Activated gamma-delta T cell (primary cell): ENCODE measurements around the gene PPT1.
A peak's percentile ranks its signal among the peaks of the same experiment; 100 is the strongest.

Experiments
- DNase-seq: peaks from one replicate; lab custom pipeline; 2025; lab: John Stamatoyannopoulos, UW
- total RNA-seq, 2 donors: gene quantifications; one replicate each; lab custom pipeline; 2026; lab: John Stamatoyannopoulos, UW

PPT1 gene
- 69.7 to 123 reads per million in 2 donors for total RNA-seq

DNA sequence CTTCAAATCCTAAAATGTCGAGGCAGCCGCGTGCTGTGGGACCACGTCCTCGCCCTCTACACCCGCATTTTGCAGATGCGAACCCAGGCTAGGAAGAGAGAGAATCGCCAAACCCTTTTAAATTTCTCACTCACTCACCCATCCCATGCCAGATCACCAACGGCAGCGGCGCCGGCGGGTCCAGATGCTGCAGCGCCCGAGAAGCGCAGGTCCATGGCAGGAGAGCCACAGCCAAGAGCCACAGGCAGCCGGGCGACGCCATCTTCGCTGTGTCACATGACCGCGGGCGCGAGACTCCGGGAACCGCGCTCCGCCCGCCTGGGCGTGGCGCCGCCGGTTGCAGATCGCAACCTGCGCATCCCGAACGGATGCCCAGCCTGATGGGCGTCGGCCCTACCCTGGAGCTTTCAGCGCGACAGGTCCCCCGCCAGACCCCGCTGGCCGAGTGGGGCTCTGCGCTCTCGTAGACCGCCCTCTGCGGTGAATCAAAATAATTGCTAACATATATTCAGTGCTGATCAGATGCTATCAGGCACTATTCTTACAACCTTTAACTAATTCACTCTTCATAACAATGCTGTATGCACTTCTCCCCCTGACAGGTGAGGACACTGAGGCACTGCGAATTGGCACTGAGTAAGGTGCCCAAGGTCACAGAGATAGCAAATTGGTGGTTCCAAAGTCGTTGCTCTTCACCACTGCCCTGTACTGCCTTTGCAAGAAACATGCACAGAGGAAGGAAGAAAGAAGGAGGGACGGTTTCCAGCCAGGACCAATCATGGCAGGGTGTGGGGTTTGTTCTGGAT lies at the start of gene PPT1:
TSS of gene PPT1 (minus strand) at position 276 of the 806 bp plus-strand sequence. CDS start at position 262, 14 bp downstream.
- DNase-seq: peak; percentile 70

DNA sequence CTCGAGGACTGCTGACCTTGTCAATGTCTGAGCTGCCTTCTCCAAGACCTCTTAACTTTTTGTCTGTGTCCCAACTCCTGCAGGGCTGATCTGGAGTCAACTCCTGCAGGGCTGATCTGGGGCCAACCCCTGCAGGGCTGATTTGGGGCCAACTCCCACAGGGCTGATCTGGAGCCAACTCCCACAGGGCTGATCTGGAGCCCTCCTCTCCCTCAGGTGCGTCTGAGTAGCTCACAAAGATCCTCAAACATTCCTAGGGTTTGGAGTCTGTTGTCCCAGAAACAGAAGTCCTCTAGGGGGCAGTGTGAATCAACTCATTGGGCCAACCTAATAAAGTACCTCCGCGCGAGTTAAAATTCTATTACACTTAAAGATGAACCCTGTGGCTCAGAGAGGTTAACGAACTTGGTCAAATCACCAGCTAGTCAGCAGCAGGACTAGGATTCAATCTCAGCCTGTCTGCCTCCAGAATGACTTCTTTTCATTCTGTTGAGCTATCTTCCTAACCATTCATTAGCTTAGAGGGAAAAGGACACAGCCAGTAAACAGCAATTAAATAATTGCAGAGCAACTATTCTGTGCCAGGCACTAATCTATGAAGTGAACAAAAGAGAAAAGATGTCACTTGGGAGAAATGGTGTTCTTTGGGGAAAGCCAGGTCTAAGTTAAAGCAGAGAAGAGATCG lies 47.0 kb upstream of the PPT1 start:
- DNase-seq: no peak

DNA sequence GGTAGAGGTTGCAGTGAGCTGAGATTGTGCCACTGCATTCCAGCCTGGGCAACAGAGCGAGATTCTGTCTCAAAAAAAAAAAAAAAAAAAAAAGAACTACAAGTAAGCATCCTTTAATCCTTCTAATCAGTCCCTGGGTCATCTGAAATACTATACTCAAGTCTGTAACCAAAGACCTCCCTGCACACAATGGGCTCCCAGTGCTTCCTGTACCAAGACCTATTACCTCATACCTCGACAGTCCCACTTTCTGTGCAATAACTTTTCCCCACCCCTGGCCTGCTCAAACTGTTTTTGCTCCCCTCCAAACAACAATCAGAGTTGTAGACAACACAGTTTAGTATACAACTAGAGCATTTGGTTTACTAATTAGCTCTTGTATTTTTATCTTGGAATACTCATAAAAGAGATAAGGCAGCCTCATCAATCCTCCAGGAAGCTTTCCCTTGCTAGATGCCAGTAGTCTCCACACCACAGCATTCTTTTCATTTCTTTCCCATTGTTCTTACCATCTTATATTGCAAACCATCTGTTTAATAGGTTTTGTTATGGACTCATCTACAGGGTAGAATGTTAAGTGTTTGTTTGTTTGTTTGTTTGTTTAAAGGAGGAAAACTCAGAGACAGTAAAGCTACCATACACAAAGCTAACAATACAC lies 45.0 kb upstream of the PPT1 start:
- no peak for DNase-seq

DNA sequence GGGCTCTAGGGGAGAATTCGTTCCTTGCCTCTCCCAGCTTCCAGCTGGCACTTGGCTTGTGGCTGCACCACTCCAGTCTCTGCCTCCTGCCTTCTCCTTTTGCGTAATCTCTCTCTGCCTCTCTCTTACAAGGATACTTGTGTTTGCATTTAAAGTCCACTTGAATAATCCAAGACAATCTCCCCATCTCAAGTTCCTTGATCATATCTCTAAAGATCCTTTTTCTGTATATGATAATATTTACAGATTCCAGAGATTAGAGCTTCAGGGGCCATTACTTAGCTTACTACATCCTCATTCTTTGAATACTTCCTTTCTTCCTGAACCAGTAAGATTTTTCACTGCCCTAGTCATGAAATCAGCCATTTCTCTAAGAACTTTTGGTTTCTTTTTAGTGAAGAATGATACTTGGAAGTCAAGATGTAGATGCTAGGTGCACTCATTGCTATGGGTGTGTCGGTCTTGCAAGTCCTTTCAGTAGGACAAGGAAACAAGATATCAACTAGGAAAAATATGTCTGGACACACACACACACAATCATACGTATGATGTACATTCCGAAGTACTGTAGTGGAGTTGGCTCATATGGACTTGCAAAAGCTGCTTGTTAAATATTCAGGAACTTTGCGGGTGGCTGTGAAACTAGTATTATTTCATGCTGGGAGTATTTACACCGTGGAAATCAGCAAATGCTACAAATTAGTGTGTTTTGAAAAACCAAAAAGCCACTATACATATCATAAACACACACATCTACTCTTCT lies 43.3 kb upstream of the PPT1 start:
- no peak for DNase-seq

DNA sequence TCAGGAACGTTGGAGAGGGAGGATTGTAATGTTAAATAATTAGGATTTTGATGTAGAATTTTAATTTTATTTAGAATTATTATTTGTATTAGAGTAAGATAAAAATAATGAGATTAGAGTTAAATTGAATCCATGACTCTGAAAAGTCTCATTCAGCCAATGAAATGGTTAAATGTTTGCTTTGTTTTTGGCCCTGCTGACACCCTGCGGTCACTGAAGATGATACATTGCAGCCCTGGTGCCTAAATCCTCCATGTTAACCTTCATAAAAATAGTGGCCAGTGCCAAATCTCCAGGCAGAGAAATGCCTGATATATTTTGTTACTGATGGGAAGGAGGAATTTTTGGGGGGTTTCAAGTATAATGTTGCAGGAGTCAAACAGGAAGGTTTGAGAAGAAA lies 36.8 kb upstream of the PPT1 start:
- no peak for DNase-seq

DNA sequence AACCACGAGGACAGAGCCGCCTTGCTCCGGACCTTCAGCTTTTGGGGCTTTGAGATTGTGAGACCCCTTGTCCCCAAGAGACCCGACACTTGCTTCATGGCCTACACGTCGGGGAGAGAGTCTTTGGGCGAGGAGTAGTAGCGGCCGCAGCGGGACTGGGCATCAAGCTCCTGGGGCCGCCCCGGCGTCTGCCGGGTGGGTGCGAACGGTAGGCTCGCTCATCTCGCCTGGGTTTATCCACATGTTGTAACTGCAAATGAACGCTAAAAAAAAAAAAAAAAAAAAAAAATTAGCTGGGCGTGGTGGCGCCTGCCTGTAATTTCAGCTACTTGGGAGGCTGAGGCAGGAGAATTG lies 36.2 kb upstream of the PPT1 start:
- DNase-seq: no peak

DNA sequence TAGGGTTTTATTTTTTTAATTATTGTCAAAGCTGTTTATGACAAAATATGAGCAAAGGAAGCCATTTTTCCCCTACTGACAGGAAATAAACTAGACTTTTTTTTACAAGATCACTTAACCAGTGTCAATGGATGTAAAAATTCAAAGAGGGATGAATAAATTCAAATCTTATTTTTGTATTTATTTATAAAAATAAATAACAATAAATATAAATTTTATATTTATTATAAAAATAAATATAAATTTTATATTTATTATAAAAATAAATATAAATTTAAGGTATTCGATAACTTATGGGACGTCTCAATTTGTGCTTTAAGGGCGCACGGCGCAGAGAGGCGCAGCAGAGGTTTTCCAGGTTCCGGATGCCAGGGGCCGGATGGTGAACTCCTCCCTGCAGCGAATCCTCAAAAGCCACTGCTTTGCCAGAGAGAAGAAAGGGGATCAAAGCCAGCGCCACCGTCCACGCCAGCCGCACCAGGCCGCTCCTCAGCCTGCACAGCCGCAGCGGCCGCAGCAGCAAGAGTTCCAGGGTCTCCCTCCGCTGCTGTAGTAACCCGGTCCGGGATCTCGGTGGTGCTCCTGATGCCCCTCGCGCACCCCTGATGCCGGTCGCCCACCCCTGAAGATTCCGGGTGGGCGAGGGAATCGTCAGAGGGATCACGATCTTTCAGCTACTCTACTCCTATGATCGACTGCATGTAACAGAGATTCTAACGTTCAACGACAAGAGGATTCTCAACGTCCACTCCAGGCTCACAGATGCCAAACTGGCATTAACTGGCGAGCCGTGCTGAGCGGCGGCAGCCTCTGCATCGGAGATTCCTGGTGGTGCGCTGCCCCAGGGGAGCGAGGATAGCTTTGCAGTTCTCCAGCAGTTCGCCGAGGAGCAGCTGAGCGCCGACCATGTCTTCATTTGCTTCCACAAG lies 35.6 kb upstream of the PPT1 start:
- DNase-seq: no peak

DNA sequence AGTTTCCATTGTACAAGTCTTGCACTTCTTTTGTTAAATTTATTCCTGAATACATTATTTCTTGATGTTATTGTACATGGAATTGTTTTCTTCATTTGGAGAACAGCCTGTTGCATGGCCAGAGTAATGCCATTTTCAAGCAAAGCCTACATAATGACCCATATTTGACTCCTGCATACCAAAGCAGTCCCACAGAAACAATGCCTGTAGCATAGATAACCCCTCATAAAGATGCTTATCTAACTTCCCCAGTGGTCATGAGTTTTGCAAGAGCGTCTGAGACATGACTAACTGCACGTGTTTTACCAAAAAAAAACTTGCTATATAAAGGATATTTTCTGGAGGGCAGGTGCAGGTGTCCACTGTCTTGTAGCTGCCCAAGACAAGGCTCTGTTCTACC lies 33.8 kb upstream of the PPT1 start:
- DNase-seq: no peak

DNA sequence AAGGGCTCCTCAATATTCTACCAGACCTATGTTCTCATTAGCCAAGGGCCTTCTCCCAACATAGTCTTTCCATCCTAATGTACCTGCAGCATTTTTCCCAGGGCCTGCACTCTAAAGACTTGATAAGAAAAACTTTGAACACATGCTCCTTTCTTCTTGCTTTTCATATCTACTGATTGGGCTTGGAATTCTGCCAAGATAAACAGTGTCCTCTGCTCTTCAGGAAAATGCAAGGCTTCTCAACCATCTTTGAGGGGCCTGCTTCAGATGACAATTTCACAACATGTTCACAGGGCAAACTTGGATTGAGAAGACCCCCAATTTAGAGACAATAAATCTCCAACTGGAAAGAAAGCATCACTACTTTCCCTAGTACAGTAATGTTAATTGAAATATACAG lies 25.8 kb upstream of the PPT1 start:
- DNase-seq: no peak

DNA sequence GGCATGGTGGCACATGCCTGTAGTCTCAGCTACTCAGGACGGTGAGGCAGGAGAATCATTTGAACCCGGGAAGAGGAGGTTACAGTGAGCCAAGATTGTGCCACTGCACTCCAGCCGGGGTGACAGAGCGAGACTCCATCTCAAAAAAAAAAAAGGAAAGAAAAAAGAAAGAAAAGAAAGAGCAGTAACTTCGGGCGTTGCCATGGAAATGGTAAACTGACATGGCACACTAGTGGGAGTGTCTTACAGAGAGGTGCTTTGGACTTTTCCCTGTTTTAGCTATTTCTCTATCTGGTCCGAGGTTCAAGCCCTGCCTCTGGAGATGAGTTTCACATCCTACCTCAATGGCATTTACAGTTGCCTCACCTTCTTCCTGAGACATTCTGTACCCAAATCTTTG lies 23.1 kb upstream of the PPT1 start:
- no peak for DNase-seq

DNA sequence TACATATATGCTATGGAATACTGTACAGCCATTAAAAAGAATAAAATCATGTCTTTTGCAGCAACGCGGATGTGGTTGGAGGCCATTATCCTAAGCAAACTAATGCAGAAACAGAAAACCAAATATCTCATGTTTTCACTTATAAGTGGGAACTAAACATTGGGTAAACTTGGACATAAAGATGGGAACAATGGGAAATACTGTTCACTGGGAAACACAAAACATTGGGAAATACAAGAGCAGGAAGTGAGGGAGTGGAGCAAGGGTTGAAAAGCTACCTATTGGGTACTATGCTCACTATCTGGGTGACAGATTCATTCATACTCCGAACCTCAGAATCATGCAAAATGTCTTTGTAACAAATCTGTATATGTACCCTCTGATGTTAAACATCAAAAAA lies 17.3 kb upstream of the PPT1 start:
- DNase-seq: no peak

DNA sequence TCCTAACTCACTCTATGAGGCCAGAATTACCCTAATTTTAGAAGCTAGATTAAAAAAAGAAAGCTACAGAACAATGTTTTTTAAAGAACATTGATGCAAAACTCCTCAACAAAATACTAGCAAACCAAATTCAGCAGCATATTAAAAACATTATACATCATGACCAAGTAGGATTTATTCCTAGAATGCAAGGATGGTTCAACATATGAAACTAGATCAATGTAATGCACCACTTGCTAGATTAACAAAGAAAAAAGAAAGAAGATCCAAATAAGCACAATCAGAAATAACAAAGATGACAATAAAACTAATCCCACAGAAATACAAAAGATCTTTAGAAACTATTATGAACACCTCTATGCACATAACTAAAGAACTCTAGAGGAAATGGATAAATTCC lies 13.3 kb upstream of the PPT1 start:
- no peak for DNase-seq

DNA sequence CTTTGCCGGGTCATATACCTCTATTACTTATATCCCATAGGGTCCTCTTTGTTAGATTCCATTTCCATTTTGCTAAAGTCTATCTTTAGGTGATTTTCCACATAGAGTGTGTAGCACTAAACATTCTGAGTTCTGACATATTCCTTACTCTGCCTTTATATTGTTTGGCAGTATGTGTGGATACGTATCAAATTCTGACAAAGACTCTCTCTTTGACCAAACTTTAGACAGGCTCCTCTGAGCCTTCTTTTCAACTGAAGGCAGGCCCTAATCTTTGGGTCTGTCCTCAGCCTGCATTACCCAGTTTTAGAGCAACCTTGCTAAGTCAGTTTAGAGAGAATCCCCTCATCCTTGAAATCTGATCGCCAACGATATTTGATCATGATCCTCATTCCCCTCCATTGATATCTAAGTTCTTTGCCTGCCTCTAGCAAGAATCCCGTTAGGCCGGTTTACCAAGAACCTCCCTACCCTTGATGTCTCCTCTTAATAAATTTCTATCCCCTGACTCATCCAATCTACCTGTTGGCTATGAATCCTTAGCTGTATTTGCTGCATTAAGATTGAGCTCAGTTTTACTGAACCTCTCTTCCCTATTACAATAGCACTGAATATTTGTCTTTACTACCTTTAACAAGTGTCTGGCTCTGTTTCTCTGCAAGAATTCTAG lies 10.4 kb upstream of the PPT1 start:
- no peak for DNase-seq

DNA sequence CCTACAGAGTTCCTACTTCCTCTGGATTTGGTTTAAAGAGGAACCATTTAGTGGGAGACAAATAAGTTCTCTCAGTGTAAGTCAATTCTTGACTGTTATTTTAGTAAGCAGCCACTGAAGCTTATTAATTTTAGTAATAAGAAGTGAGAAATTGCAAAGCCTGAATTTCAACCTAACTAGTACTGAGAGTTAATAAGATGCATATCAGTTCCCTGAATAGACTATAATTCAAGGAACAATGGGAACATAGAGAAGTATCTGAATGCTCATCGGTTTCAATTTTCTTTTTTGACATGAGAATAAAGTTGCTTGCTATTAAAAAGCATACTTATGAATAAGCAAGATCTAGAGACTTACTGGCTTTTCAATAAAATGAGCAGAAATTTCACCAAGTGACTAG lies 8.0 kb upstream of the PPT1 start:
- no peak for DNase-seq

DNA sequence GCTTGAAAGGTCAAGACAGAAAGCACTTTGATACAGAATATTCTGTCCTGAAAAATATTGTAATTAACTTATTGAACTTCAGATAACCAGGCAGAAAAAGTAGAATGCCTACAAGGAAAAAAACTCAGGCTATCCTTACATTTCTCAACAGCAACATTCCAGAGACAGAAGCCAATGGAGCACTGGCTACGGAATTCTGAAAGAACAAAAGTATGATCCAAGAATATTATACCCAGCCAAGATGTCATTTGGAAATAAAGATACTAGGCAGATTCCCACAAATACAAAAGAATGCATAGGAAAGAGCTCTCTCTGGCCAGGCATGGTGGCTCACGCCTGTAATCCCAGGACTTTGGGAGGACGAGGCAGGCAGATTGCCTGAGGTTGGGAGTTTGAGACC lies 5.8 kb upstream of the PPT1 start:
- DNase-seq: no peak

DNA sequence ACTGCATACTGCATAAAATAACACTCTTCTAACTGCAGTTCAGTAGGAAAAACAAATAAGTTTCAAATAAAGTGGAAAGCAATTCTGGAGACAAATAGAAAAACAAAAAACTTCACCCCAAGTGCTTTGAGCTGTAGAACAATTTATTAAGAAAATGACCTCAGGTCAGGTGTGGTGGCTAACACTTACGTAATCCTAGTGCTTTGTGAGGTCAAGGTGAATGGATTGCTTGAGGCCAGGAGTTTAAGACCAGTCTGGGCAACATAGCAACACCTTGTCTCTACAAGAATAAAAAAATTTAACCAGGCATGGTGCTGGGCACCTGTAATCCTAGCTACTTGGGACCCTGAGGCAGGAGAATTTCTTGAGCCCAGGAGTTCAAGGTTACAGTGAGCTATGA lies 5.0 kb upstream of the PPT1 start:
- DNase-seq: no peak

DNA sequence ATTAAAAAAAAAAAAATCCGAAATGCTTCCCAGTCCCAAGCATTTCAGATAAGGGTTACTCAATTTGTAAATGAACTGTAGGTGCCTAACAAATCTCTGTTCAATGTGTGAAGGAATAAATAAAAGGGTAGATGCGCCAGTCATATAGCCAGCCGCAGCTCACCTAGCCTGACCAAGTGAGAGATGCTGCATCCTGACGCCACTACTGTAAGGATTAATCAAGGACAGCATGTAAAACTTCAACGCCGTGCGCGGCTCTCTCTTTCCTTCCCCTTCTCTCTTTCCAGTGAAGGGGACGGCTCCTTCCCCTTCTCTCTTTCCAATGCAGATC lies 441 bp downstream of the PPT1 start:
- DNase-seq: no peak

DNA sequence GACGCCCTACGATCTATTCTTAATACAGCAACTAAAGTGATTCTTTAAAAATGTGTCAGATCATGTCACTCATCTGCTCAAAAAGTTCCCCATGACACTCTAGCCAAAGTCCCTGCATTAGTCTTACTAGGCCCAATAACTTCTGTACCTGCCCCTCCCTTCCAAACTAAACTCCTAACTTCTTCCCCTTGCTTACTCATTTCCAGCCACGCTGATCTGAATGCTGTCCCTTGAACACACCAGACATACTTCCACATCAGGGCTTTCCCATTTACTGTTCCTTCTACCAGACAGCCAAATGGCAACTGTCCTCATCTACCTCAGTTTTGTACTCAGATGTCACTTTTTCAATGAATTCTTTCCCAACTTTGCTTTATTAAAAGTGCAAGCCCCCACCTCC lies 1.2 kb downstream of the PPT1 start:
- no peak for DNase-seq

DNA sequence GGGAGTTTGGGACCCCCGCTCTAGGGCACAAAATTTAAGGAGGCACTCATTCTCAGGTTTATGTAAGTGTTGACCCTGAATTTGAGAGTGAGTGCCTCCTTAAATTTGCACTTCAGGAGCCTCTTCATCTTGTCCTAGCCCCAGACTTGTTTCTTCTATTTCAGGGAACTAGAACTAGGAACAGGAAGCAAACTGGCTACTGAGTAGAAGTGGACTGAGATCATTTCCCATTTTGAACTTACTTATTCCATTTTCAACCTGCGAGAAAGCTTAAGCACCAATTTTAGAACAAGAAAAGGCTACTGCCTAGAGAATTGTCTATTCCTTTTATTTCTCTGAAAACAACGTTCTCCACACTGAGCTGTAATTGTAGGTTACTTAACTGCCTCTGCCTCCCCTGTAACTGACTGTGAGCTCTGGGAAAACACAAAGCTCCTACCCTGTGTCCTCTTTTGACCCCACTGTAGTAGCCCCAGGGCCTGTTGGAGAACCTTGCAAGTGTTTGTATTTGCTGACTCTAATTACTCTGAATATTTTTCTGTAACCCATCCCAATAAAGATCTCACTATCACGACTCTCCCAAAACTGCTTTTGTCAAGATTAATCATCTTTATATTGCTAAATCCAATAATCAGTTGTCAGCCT lies 2.5 kb downstream of the PPT1 start:
- no peak for DNase-seq
